ENCODE results near the gene NAB2. TPM values are rescaled to one million over a fixed set of nuclear protein-coding genes. Genes with fewer than 3 reads are reported as not detected.

The NAB2 gene
- total and polyA plus RNA-seq, 2 of the 8 experiments (the other 6 are each of a cell fraction or from before 2014, with no cell fraction given): 20.9 to 23.5 TPM

DNA sequence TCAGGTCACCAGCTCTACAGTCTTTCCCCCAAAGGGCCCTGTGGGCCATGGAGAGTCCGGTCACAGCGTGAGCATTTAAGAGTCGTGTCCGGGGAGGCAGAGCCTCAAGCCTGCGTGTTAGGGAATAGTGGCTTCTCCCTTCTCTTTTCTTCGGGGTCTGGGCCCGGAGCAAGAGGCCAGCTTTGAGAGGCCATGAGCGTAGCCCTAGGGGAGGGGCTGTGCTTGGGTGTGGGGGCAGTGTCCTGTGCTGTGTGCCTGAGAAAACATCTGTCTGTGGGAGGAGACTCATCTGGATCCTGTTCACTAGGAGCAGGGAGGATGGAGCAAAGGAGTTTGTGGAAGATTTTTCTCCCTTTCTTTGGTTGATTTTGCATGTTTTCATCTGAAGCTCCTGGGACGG, 53.2 kb downstream of the NAB2 start (continued):
- TF ChIP-seq, protein P1, sequence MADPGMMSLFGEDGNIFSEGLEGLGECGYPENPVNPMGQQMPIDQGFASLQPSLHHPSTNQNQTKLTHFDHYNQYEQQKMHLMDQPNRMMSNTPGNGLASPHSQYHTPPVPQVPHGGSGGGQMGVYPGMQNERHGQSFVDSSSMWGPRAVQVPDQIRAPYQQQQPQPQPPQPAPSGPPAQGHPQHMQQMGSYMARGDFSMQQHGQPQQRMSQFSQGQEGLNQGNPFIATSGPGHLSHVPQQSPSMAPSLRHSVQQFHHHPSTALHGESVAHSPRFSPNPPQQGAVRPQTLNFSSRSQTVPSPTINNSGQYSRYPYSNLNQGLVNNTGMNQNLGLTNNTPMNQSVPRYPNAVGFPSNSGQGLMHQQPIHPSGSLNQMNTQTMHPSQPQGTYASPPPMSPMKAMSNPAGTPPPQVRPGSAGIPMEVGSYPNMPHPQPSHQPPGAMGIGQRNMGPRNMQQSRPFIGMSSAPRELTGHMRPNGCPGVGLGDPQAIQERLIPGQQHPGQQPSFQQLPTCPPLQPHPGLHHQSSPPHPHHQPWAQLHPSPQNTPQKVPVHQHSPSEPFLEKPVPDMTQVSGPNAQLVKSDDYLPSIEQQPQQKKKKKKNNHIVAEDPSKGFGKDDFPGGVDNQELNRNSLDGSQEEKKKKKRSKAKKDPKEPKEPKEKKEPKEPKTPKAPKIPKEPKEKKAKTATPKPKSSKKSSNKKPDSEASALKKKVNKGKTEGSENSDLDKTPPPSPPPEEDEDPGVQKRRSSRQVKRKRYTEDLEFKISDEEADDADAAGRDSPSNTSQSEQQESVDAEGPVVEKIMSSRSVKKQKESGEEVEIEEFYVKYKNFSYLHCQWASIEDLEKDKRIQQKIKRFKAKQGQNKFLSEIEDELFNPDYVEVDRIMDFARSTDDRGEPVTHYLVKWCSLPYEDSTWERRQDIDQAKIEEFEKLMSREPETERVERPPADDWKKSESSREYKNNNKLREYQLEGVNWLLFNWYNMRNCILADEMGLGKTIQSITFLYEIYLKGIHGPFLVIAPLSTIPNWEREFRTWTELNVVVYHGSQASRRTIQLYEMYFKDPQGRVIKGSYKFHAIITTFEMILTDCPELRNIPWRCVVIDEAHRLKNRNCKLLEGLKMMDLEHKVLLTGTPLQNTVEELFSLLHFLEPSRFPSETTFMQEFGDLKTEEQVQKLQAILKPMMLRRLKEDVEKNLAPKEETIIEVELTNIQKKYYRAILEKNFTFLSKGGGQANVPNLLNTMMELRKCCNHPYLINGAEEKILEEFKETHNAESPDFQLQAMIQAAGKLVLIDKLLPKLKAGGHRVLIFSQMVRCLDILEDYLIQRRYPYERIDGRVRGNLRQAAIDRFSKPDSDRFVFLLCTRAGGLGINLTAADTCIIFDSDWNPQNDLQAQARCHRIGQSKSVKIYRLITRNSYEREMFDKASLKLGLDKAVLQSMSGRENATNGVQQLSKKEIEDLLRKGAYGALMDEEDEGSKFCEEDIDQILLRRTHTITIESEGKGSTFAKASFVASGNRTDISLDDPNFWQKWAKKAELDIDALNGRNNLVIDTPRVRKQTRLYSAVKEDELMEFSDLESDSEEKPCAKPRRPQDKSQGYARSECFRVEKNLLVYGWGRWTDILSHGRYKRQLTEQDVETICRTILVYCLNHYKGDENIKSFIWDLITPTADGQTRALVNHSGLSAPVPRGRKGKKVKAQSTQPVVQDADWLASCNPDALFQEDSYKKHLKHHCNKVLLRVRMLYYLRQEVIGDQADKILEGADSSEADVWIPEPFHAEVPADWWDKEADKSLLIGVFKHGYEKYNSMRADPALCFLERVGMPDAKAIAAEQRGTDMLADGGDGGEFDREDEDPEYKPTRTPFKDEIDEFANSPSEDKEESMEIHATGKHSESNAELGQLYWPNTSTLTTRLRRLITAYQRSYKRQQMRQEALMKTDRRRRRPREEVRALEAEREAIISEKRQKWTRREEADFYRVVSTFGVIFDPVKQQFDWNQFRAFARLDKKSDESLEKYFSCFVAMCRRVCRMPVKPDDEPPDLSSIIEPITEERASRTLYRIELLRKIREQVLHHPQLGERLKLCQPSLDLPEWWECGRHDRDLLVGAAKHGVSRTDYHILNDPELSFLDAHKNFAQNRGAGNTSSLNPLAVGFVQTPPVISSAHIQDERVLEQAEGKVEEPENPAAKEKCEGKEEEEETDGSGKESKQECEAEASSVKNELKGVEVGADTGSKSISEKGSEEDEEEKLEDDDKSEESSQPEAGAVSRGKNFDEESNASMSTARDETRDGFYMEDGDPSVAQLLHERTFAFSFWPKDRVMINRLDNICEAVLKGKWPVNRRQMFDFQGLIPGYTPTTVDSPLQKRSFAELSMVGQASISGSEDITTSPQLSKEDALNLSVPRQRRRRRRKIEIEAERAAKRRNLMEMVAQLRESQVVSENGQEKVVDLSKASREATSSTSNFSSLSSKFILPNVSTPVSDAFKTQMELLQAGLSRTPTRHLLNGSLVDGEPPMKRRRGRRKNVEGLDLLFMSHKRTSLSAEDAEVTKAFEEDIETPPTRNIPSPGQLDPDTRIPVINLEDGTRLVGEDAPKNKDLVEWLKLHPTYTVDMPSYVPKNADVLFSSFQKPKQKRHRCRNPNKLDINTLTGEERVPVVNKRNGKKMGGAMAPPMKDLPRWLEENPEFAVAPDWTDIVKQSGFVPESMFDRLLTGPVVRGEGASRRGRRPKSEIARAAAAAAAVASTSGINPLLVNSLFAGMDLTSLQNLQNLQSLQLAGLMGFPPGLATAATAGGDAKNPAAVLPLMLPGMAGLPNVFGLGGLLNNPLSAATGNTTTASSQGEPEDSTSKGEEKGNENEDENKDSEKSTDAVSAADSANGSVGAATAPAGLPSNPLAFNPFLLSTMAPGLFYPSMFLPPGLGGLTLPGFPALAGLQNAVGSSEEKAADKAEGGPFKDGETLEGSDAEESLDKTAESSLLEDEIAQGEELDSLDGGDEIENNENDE (IDR thresholded peaks at IDR 0.05; ENCODE audit: insufficient replicate concordance, low read length): no peak
- TF ChIP-seq NANOG (IDR thresholded peaks at IDR 0.05; ENCODE audit: insufficient read depth, low read depth, low read length, poor library complexity, severe bottlenecking) (no peak), ZNF274 (IDR thresholded peaks at IDR 0.05; ENCODE audit: borderline replicate concordance, extremely low read depth, low read length) (no peak), BRCA1 (IDR thresholded peaks at IDR 0.05; ENCODE audit: low read depth, low read length) (no peak), SIRT6 (IDR thresholded peaks at IDR 0.05; ENCODE audit: low read length) (no peak), RNF2 (IDR thresholded peaks at IDR 0.05; ENCODE audit: borderline replicate concordance, low read depth, low read length, missing control alignments, poor library complexity, severe bottlenecking) (no peak), GABPA (IDR thresholded peaks at IDR 0.05; ENCODE audit: borderline replicate concordance, insufficient read depth, low read length) (no peak)
